GM21423 (cell line): ENCODE results near the gene CCBE1.
"Not testable (repeated sequence)": the region's sequence is repeated elsewhere in the genome, so short reads cannot be mapped to it uniquely, and the experiment has no call there.

Experiments
- ATAC-seq: cut with Tn5 transposase; IDR thresholded peaks from one replicate; pipeline ENCODE4 v1.9.1; 2021; ENCODE audit warnings: mild to moderate bottlenecking, moderate library complexity; ENCODE audit not compliant: unreplicated experiment

CCBE1 gene

DNA sequence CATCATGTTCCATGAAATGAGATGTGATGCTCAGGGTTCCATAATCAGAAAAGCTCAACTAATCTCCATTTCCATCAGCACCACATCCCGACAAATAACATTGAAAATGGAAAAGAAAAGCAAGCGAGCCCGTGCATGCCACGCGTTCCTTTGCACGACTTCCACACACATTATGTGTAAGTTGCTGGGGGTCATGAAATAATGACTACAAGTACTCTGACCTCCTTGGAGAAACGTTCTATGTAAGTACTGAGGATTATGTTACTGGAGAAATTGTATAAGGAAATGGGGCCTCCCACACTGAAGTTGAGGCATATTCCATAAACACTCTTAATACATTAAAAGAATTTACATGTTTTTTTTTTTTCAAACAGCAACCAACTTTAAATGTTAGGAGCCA lies 38.3 kb downstream of the CCBE1 start:
- no peak for ATAC-seq

- no peak for ATAC-seq
Measured at GRCh38 chr18:59657012-59657411, 40.2 kb downstream of the CCBE1 start.

DNA sequence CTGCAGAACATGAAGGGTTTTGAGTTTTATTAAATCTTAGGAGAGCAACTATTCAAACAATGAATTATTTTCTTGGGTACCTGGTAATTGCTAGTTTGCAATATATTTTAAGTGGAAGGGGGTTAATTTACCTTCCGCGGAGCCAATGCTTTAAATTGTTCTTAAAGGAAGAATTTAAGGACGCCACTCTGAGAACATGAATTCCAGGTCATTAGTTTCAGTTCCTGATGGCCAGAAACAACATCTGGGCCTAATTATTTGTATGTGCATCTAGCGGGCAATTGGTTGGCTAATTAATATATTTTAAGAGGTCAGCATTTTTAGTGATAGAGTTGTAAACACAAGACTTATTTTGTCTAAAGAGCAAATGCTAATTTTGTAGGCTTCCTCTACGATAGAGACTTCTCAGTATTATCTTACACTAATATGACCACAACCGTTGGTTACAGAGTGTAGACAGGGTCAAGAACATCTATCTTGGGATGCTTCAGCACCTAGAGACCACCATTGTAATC lies 40.8 kb downstream of the CCBE1 start:
- no peak for ATAC-seq

DNA sequence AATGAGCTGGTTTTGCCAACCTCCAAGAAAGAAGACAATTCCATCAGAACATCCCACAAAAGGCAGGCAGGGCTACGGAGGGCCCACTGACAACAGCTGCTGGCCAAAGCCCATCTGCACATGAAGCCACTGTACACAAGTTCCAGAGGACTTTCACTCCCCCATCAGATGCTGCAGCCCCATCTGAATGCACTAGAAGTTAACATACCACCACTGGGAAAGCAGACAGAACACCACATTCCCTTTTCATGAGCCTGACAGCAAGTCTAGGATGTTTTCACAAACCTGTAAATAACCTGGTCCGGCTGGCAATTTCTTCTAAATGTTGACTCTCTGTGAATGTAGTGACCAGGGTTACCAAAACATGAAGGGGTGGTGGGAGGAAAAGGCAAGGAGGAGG lies 41.5 kb downstream of the CCBE1 start:
- ATAC-seq, result no peak

DNA sequence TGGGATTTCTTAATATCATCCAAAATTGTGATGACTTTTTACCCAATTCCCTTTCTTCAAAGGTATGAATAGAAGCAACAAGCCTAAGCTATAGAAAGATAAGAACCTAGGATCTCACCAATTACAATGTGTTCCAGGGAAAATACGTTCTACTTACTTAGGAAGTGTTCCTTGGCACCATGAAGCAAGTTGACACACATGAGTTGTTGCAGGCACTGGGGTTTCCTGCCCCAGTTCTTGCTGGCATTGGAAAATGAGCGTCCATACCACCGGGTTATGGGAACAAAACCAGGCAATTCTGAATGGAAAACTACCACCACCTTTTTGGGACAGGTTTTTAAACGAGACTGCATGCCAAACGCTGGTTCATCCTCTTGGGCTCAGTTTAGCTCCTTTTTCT lies 46.2 kb downstream of the CCBE1 start:
- no peak for ATAC-seq

DNA sequence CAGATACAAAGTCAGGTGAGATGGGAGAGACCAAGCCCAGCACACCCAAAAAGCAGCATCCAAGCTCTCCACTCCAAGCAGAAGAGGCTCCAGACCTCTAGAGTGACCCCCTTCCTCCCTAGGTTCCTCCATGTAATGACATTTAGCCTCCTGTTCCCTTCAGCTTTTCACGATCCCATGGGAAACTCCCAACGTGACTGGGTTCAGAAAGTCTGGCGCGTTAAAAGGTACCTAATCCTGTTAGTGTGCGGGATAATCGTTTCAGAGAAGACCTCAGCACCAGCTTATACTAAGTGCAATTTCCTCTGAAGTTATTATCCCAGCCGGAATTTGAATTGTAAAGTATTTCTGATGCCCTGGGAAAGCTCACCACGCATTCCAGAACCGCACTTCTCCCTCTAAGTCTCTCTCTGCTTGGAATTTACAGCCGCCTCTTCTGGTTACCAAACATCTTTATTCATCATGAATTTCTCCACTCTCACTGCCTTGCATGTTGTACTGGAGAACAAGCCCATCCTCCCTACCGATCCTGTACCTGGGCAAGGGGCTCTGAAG lies 46.9 kb downstream of the CCBE1 start:
- no peak for ATAC-seq

- no peak for ATAC-seq
Measured at GRCh38 chr18:59649591-59649990, 47.6 kb downstream of the CCBE1 start.

DNA sequence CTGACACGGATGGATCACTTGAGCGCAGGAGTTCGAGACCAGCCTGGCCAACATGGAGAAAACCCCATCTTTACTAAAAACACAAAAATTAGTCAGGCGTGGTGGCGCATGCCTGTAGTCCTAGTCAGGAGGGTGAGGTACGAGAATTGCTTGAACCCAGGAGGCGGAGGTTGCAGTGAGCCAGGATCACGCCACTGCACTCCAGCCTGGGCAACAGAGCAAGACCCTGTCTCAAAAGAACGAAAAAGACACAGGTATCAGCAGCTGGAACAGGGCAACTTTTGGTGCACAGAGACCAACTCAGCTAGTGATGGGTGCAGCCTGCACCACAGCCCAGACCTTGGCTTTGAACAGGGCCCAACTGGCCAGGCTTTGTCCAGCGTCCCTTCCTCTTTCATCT lies 48.8 kb downstream of the CCBE1 start:
- not testable (repeated sequence) for ATAC-seq

GRCh38 chr18:59646963-59647307 lies 50.3 kb downstream of the CCBE1 start:
- ATAC-seq, result no peak

DNA sequence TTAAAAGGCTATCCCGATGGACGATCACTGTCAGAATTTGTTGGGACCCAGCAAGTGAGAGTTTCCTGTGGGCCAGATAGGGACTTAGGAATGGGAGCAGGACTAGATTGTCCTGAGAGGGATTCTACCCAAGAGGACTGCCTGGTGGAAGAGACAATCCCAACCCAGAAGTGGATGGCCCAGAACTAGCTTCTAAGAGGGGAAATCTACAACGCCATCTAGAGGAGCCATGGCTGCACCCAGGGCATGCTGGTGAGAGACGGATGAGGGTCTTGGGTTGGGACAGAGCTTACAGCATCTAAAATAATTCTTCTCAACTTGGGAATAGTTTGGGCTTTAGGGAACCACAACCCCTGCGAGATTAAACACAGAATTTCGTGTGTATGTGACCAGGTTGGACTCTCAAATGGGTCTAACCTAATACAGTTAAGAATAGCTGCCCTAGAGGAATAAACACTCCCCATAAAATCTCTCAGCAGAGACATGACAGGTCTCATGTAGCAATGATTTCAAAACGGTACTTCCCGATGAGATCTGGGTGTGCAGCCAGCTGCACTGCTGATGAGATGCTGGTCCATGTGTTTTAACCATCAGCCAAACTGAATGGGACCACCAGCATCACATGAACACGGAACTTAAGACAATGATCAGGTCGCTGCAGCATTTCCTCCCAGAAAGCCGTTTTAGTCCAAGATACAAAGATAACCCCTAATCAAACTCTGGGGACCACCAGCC lies 50.8 kb downstream of the CCBE1 start:
- ATAC-seq, result no peak

DNA sequence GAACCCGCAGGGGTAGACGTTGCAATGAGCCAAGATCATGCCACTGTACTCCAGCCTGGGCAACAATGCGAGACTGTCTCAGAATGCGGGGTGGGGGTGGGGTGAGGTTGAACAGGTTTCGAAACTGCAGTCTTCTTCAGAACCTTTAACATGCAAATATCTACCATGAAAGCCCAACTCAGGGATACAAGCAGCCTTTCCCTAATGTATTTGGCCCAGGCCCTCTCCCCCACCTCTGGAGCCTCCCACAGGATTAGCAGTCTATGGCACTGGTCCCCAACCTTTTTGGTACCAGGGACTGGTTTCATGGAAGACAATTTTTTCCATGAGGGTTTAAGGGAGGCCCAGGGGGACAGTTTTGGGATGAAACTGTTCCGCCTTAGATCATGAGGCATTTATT lies 53.5 kb downstream of the CCBE1 start:
- no peak for ATAC-seq

- no peak for ATAC-seq
Measured at GRCh38 chr18:59640721-59641120, 56.5 kb downstream of the CCBE1 start.

- ATAC-seq, result no peak
Measured at GRCh38 chr18:59639821-59640220, 57.4 kb downstream of the CCBE1 start.

DNA sequence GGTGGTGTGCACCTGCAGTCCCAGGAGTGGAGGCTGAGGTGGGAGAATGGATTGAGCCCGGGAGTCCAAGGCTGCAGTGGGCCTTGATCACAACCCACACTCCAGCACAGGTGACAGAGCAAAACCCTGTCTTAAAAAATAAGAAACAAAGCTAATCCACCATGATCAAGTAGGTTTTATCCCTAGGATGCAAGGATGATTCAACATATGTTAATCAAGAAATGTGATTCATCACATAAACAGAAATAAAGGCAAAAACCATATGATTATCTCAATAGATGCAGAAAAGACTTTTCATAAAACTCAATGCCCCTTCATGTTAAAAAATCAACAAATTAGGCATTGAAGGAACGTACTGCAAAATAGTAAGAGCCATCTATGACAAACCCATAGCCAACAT lies 58.1 kb downstream of the CCBE1 start:
- ATAC-seq, result no peak

GRCh38 chr18:59633961-59634485 lies 63.2 kb downstream of the CCBE1 start:
- no peak for ATAC-seq

DNA sequence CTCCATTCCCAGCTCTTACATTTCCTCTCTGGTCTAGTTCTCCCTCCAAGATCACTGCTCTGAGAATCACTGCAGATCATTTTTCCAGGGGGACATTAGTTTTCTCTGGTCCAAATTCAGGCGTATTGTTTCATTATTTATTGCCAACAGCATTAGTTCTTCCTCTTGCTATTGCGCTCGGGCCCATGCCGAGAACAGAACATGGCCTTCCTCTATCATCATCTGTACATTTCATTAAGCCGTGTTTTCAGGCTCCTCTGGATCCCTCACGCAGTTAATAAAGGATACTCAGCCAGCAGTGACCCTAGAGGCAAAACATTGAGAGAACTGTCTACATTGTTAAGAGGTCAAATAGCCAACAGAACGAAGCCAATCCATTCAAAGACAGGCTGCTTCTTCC lies 63.9 kb downstream of the CCBE1 start:
- no peak for ATAC-seq

DNA sequence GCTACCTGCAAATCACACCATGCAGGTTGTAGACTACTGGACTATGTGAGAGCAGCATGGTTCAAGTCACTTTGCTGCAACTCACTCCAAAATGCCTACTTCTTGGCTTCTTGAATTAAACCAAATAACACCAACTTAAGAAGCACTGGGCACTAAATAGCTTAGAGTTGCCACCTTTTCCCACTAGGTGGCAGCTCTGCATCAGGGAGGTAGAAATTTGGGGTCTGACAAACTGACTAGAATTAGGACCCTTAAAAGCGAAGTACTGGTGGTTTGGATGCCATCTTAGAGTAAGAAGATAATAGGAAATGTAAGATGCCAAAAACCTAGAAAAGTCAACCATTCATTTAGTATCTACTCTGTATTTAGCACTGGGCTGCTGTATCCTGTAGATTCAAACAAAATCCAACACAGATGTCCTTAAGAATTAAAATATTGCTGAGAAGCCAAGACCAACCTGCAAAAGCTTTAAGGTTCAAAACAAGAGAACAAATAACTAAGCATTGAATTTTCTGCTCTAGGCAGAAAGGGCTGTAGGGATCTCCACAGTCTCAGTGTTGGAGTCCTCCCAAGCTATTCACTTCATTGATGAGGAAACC lies 65.5 kb downstream of the CCBE1 start:
- ATAC-seq, result no peak

- ATAC-seq, result no peak
Measured at GRCh38 chr18:59629894-59630293, 67.3 kb downstream of the CCBE1 start.

GRCh38 chr18:59628995-59629394 lies 68.2 kb downstream of the CCBE1 start:
- no peak for ATAC-seq

- no peak for ATAC-seq
Measured at GRCh38 chr18:59627414-59627813, 69.8 kb downstream of the CCBE1 start.

- ATAC-seq, result no peak
Measured at GRCh38 chr18:59624369-59624765, 72.9 kb downstream of the CCBE1 start.
